OCI-LY1 (cell line): ENCODE data around the gene ZBTB1.

ENCODE experiments used
- CTCF ChIP-seq: fragments of 200-600 bp; sonication (generic), shearing (Covaris generic); IDR thresholded peaks from 2 replicates; pipeline ENCODE4 v1.5.1; 2017; ENCODE audit warnings: mild to moderate bottlenecking, antibody characterized with exemption, low read length, moderate library complexity, mixed read lengths
- EZH2 ChIP-seq: fragments of 200-600 bp; sonication (generic), shearing (Covaris generic); IDR thresholded peaks from 2 replicates; pipeline ENCODE4 v1.8.0; 2017; ENCODE audit warnings: borderline replicate concordance, mixed run types, mild to moderate bottlenecking, antibody characterized with exemption, low read length, moderate library complexity, mixed read lengths

- TF ChIP-seq CTCF (no peak), EZH2 (no peak)
Observed at GRCh38 chr14:64467566-64467965, 37.0 kb upstream of the ZBTB1 start.
